HG03460 (cell line): ENCODE measurements around the gene EIF2A.
"Not testable (repeated sequence)": the region's sequence is repeated elsewhere in the genome, so short reads cannot be mapped to it uniquely, and the experiment has no call there.

Source experiments
- ATAC-seq: cut with Tn5 transposase; IDR thresholded peaks from one replicate; pipeline ENCODE4 v1.9.1; 2021; ENCODE audit not compliant: unreplicated experiment

EIF2A gene

GRCh38 chr3:150546226-150547044, at the start of gene EIF2A, which contains the start of gene SERP1:
TSS of gene EIF2A (plus strand) at chr3:150546787. CDS start at chr3:150546803, 16 bp downstream.
TSS of gene SERP1 (minus strand) at chr3:150546496. CDS start at chr3:150546135, 361 bp downstream.
- peak; percentile 90 for ATAC-seq

GRCh38 chr3:150497956-150498355, 48.6 kb upstream of the EIF2A start:
- ATAC-seq: no peak

DNA sequence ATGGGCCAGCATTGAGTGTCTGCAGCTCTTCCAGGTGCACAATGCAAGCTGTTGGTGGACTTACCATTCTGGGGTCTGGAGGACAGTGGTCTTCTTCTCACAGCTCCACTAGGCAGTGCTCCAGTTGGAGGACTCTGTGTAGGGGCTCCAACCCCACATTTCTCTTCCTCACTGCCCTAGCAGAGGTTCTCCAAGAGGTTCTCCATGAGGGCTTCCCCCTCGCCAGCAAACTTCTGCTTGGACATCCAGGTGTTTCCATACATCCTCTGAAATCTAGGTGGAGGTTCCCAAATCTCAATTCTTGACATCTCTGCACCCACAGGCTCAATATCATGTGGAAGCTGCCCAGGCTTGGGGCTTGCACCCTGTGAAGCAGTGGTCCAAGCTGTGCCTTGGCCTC, 45.6 kb upstream of the EIF2A start:
- not testable (repeated sequence) for ATAC-seq

DNA sequence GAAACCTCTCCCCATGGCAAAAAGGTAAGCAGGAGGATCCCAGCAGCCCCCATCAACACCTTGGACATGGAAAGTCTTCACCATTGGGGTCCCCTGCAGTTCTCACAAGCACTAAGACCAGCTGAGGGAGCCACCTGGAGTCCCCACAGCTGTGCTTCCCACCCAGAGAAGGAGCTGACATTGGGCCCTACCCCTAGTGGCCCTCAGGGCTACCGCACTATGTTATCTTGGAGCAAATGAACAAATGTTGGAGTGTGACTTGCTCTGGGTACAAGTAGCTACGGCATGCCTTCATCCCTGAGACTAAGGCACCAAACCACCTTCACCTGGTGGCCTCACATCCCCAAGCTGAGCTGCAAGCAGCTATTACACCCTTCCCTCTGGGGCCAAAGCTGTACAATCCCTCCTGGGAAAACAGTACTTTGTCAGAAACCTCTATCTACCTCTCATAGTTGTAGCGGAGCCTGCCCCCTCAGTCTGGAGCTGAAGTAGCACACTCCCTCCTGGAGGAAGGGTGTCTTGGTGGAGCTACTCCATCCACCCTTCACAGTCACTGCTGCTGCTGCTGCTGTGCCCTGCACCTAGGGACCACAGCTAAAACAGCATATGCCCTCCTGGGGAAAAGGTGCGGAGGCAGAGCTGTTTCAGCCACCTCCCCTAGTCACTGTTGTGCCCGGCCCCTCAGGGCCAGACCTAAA, 43.0 kb upstream of the EIF2A start:
- no peak for ATAC-seq

GRCh38 chr3:150504483-150504882, 42.1 kb upstream of the EIF2A start:
- no peak for ATAC-seq

GRCh38 chr3:150508401-150508800, 38.2 kb upstream of the EIF2A start:
- ATAC-seq: no peak

DNA sequence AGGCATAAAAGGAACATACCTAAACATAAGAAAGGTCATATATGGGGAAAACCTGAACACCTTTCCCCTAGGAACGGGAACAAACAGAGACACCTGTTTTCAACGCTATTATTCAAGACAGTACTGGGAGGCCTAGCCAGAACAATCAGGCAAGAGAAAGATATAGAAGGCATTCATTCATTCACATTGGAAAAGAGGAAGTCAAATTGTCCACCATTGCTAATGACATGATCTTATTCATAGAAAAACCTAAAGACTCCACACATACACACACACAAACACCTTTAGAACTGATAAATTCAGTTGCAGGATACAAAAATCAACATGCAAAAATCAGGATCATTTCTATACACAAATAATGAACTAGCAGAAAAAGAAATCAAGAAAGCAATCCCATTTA, 36.8 kb upstream of the EIF2A start:
- ATAC-seq: no peak

DNA sequence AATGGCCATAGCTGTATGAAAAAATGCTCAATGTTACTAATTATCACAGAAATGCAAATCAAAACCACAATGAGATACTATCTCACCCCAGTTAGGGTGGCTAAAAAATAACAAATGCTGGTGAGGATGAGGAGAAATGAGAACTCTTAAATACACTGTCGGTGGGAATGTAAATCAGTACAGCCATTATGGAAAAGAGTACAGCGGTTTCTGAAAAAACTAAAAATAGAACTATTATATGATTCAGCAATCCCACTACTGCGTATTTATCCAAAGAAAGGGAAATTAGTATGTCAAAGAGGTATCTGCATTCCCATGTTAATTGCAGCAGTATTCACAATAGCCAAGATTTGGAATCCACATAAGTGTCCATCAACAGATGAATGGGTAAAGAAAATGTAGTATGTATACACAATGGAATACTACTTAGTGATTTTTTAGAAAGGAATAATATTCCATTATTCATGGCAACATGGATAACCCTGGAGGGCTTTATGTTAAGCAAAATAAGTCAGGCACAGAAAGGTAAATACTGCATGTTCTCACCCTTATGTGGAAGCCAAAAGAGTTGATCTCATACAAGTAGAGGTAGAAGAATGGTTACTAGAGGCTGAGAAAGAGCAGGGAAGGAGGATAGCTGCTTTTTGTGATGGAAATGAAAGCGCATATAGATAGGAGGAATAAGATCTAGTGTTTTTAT, 35.3 kb upstream of the EIF2A start:
- ATAC-seq: no peak

GRCh38 chr3:150515210-150515609, 31.4 kb upstream of the EIF2A start:
- no peak for ATAC-seq

- no peak for ATAC-seq
Measured at GRCh38 chr3:150519026-150519425, 27.6 kb upstream of the EIF2A start.

DNA sequence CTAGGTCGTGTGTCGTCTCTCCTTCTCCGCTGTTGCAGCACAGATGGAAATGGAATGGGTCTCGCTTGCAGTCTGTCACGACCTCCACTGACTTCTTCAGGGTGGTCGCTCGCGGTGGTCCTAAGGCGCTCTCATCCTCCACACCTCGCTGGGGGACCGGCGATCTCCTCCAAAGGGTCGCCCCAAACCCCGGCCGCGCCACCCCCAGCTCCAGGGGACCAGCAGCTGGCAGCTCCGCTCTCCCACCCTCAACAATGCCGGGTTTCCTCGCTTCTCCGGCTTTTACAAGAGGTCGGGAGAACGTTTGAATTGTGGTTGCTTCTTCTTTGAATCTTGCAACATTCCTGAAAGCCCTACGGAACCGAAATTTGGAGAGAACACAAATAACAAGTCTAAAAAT, 26.2 kb upstream of the EIF2A start:
- ATAC-seq: no peak

GRCh38 chr3:150521463-150521862, 25.1 kb upstream of the EIF2A start:
- no peak for ATAC-seq

DNA sequence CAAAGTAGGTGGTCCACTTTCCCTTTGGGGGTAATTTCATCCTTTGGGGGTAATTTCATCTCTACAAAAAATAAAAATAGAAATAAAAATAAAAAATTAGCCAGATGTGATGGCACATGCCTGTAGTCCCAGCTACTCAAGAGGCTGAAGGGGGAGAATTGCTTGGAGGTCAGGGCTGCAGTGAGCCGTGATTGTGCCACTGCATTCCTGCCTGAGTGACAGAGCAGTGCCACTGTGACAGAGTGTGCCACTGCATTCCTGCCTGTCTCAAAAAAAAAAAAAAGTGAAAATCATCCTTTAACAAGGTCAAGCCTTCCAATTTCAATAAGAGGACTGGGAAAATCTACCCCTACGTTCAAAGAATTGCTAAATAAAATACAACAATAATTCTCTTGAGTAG, 23.0 kb upstream of the EIF2A start:
- ATAC-seq: no peak

- ATAC-seq: no peak
Measured at GRCh38 chr3:150527464-150528255, 18.9 kb upstream of the EIF2A start.

GRCh38 chr3:150528354-150528797, 18.2 kb upstream of the EIF2A start:
- ATAC-seq: no peak

DNA sequence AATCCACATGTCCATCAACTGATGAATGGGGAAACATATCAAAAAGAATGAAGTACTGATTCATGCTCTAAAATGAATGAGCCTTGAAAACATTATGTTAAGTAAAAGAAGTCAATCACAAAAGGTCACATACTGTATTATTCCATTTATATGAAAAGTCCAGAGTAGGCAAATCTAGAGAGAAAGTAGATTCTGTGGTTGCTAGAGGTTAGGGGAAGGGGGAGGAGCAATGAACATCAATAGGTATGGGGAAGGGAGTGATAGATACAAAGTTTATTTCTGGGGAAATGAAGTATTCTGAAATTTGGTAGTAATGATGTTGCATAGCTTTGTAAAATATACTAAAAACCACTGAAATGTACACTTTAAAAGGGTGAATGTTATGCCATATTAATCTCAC, 14.8 kb upstream of the EIF2A start:
- ATAC-seq: no peak

DNA sequence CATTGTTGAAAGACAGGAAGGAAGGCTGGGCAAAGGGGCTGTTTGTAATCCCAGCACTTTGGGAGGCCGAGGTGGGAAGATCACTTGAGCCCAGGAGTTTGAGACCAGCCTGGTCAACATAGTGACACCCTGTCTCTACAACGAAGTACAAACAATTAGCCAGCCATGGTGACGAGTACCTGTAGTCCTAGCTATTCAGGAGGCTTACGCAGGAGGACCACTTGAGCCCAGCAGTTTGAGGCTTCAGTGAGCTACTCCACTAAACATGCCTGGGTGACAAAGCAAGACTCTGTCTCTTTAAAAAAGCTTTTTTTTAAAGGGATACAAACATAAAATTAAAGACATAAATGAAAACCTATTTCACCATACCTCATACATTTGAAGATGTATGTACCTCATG, 11.4 kb upstream of the EIF2A start:
- no peak for ATAC-seq

DNA sequence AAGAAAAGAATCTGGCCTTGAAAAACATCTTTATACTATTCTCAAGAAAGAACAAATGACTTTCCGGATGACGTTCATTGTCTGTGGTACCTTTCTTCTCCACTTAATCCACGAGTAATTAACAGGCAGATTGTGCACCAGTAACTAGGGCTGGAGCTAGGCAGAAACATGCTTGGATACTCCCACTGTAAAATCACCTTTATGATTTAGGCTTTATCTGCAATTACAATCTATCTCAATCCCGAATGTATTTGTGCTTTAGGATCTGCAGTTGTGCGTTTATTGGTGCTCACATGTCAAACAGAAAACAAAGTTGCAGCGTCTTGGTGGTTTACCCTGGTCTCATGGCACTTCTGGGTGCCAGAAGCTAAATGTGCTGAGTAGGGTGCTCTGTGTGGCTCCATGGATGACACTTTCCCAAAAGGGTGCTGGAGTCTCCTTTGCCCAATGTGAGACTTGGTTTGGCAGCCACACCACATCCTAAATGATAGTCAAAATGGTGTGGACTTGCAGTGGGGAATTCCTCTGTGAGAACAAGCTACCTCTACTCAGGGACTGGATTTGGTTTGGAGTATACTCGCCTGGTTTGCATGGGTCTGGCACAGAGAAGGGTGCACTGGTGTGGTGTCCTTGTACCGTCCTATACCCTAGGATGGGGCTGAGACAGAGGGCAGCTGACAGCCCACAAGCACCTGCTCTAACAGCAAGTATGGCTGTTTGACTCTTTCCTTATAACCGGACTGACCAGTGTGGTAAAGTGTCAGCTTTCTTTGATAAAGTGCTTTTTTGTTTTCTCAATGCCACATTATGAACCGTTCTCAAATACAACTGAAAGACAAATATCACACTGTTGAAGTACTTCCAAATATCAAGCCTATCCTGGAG, 8.0 kb upstream of the EIF2A start:
- no peak for ATAC-seq

DNA sequence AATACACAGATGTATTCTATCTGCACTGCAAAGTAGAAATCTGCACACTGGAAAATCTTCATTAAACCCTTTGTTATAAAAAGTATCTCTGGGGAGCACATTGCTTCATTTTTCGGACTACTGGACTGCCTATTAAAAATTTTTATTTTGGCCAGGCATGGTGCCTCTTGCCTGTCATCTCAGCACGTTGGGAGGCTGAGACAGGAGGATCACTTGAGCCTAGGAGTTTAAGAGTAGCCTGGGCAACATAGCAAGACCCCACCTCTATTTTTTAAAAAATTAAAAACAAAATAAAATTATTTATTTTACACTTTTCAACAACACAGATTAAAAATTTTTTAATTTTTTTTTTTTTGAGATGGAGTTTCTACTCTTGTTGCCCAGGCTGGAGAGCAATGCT, 6.3 kb upstream of the EIF2A start:
- no peak for ATAC-seq

DNA sequence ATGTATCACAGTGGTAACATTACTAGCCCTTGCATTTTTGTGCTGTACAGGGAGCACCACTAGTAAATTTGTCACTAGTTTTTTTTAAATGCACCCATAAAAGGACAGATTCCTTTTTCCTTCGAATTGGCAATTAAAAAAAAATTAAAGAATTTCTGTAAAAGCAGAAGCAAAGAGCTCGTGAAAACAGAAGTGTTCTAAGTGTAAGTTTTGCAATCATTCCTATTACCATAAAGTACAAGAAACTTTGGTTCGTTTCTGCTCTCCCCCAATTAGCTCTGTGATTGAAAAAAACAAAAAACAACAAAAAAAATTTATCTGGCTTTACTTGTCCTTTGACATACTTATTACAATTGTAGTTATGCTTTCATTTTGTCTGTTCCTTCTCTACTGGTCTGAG, 5.6 kb upstream of the EIF2A start:
- no peak for ATAC-seq
